Astrocyte of the spinal cord (primary cell): ENCODE data around the gene PIK3R5.

Experiments used
- DNase-seq: peaks from one replicate; pipeline ENCODE4 v3.0.0; 2011; ENCODE audit warnings: low read depth, low spot score
- H3K4me3 ChIP-seq: 2 replicates; pipeline ENCODE4 v1.5.1; 2011; ENCODE audit warnings: low read depth, mild to moderate bottlenecking, low read length, moderate library complexity
- CTCF ChIP-seq: IDR thresholded peaks from 2 replicates; pipeline ENCODE4 v1.5.1; 2012; ENCODE audit warnings: low read depth, mild to moderate bottlenecking, low read length, inconsistent platforms
- in situ Hi-C: cut with HindIII; loops from 2 replicates; pipeline ENCODE4 v1.10.0; 2017; ENCODE audit warnings: low sequenced_read_pairs

Gene PIK3R5

GRCh38 chr17:9004961-9005285, 39.4 kb upstream of the PIK3R5 start:
- in situ Hi-C loops = no loop called here
- no peak for TF ChIP-seq CTCF
- no peak for DNase-seq
- H3K4me3 ChIP-seq = no peak overlapping the region

GRCh38 chr17:9004132-9004960, 38.8 kb upstream of the PIK3R5 start:
- in situ Hi-C loops = no loop called here
- TF ChIP-seq CTCF = no peak
- DNase-seq = no peak
- no peak overlapping the region for H3K4me3 ChIP-seq

GRCh38 chr17:9003355-9004131, 38.0 kb upstream of the PIK3R5 start:
- no peak for DNase-seq
- in situ Hi-C loops = no loop called here
- no peak overlapping the region for H3K4me3 ChIP-seq
- no peak for TF ChIP-seq CTCF

GRCh38 chr17:9002606-9003354, 37.3 kb upstream of the PIK3R5 start:
- TF ChIP-seq CTCF = no peak
- DNase-seq = no peak
- no peak overlapping the region for H3K4me3 ChIP-seq
- in situ Hi-C loops = no loop called here

GRCh38 chr17:9002227-9002605, 36.7 kb upstream of the PIK3R5 start:
- in situ Hi-C loops = no loop called here
- no peak for TF ChIP-seq CTCF
- no peak overlapping the region for H3K4me3 ChIP-seq
- DNase-seq = no peak

GRCh38 chr17:9001559-9001958, 36.1 kb upstream of the PIK3R5 start:
- no peak for TF ChIP-seq CTCF
- in situ Hi-C loops = no loop called here
- no peak overlapping the region for H3K4me3 ChIP-seq
- no peak for DNase-seq
